SK-N-DZ (cell line): ENCODE results near the gene FAM186B. TPM values are rescaled to one million over a fixed set of nuclear protein-coding genes. Genes with fewer than 3 reads are reported as not detected.
"Not testable (repeated sequence)": the region's sequence is repeated elsewhere in the genome, so short reads cannot be mapped to it uniquely, and the experiment has no call there.

Experiments used
- DNase-seq: peaks from one replicate; pipeline ENCODE4 v3.0.0-alpha.2; 2015; ENCODE audit warnings: low spot score
- polyA plus RNA-seq, 2 experiments: library from polyadenylated mRNA; depleted of rRNA; stranded (reverse); fragments of >200 nt; gene quantifications; 2 replicates each; pipeline ENCODE4 v1.2.3, GENCODE V29; 2014

Gene FAM186B, protein sequence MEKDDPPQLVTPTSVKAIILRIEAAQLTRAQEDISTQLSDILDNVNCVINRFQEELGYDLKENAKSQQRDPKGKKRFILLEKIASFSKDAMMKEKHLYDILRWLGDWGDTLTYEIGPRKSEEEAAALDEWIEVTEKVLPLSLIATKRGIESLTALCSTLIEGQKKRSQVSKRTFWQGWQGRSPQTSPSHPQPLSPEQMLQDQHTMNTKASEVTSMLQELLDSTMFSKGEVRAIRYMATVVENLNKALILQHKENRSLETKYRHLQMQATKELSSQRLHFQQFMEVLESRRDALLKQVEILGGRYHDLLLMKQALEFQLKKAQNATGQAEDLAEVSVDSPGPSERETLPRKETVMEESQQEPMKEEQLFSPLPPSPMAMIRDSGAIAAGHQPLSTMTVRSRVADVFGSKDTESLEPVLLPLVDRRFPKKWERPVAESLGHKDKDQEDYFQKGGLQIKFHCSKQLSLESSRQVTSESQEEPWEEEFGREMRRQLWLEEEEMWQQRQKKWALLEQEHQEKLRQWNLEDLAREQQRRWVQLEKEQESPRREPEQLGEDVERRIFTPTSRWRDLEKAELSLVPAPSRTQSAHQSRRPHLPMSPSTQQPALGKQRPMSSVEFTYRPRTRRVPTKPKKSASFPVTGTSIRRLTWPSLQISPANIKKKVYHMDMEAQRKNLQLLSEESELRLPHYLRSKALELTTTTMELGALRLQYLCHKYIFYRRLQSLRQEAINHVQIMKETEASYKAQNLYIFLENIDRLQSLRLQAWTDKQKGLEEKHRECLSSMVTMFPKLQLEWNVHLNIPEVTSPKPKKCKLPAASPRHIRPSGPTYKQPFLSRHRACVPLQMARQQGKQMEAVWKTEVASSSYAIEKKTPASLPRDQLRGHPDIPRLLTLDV
- 0.10 and 0.48 TPM in 2 replicates for polyA plus RNA-seq (2014; cell fraction: cytosol; rRNA removed)
- polyA plus RNA-seq (2014; cell fraction: nucleus; rRNA removed): 0.25 TPM in 1 of 2 replicates, not detected in the other

DNA sequence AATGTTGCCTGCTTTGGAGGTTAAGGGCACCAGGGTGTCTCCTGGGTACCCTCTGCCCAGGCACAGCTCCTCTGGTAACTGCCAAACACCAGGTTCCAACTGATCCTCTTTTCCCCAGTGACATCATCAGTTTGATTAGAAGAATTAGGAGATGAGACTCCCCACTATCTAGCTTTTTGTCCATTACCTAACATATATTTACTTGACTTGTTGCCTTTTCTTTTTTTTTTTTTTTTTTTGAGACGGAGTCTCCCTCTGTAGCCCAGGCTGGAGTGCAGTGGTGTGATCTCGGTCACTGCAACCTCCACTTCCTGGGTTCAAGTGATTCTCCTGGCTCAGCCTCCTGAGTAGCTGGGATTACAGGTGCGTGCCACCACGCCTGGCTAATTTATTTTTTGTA lies at the start of gene FAM186B:
FAM186B (minus strand) TSS at position 101 of the 400 bp plus-strand sequence. CDS start 162 bp downstream, outside the sequence.
- DNase-seq: not testable (repeated sequence)

DNA sequence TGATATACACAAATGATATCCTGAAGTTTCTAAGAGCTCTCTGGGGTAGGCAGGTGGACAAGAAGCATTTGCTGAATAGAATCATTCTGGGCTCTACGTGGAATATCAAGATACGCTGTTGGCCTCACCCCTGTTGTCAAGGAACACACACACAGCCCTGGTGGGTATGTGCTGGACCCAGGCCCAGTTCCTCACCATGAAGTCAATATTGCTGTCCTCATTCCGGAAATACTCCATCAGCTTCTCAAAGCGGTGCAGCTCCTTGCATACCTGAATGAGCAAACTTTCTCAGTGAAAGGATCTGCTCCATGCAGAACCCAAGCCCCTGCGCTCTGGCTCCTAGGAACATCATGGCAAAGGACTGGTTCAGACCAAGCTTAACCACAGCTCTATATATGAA lies 49.3 kb upstream of the FAM186B start:
- no peak for DNase-seq

DNA sequence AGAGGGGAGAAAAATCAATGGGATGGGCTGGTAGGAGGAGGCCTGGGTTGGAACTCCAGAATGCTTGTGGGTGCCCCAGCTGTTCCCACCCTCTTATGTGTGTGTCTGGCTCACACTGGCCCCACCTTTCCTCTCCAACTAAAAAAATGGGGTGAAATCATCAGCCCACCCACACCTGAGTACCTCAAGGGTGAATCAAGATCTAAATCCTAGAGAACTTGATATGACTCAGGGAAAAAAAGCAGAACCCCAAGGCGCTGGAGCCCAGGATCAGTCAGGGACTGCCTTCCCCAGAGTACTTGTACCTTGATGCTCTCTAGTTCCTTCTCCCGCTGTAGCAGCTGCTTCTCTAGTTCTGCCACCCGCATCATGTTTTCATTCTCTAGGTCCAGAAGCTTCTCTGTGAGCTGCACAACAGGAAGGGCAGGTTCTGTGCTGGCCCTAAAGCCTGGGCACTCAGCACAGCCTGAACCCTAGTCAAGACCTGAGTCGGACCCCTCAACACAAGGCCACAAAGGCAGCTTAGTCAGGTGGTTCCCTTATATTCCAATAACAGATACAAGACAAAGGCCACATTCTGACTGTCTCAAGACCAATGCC lies 47.6 kb upstream of the FAM186B start:
- no peak for DNase-seq

DNA sequence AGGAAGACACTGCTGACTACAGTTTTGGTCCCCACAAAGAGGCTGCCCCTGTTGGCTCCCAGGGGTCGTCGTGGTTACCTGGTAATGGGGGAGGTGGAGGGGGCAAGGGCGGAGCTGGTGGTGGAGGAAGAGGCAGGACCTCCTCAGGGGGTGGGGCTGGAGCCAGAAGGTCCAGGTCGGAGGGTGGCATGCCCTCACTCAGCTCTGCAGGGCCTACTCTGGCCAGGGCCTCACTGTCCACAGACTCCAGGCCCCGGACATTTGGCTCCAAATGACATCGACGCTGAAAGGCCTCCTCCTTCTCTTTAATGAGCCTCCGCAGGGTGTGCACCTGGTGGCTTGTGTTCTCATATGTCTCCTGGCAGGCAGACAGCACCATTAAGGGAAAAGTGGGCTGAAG lies 46.4 kb upstream of the FAM186B start:
- DNase-seq: no peak

DNA sequence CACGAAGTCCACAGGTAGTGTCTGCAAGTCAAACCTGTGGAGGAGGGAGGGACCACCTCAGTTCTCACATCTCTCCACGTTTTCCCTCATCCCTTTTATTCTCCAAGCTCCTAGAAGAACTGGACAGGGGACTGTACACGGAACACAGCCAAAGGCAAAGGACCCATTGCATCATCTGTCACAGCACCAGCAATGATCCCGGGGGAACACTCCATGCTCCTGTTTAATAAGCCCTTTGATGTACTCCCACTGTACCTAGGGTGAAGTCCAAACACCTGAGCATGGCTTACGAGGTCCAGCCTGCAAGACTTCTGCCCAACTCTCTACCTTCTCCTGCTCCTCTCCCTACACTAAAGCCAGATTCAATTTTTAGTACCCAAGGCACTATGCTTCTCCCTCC lies 44.5 kb upstream of the FAM186B start:
- DNase-seq: no peak

DNA sequence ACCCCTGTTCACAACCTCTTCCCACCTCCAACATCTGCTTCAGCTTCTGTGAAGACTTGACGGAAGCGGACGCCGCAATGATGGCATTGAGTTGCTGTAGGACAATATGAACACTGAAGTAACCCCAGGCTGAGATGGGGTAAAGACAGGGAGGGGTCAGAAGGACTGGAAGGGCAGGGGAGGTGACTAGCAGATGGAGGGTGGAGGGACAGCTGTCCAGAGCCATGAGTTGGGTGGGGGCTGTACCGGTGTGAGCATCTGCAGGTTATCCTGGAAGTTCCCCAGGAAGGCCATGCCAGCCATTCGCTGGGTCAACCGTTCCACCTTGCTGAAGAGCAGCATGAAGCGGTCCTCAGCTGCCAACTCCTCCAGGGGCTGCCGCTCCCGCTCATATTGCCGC lies 44.0 kb upstream of the FAM186B start:
- no peak for DNase-seq

DNA sequence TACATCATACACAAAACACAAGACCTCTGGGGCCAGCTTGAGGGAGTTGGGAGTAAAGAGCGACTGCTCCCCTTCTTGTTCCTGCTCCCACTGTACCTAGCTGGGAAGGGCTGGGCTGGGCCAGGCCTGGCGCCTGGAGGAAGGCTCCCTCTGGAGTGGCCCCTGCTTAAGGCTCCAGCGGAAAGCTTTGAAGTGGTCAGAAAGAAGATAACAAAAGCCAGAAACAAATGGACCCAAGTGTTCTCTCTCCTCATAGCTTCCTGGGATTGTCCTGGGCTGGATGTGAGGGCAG lies 43.2 kb upstream of the FAM186B start:
- DNase-seq: no peak

DNA sequence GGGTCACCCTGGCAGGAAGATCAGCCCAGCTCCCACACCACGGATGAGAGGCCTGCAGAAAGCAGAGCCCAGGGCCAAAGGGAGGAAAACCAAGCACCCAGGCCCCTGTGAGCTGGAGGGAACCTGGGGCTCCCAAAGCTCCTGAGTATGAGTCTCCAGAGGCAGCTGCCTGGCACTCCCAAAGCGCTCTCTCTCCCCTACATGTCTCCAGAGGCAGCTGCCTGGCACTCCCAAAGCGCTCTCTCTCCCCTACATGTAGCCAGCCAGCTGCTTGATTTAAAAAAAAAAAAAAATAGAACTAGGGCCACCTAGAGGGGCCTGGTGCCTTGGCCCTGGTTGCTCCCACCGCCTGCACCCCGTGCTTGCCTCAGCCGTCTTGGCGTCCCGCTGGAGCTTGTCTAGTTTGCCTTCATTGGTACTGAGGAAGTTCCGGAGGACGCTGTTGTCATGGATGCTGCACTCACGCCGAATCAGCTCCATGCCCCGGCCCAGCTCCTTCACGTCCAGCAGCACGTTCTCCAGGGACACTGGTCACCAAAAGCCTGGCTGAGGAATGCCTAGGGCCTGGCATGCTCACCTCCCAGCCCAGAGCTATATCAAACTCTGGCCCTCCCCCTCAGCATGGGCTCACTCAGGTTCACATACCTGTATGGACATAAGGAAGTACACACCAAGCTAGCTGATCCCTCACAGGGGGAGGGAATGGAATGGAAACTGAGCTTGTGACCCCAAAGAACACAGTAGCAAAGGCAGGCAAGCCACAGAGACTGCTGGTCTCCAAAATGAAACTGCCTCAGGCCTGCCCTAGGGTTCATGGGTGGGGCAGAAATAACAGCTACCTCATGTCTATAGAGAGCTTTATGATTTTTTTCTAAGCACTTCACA lies 42.6 kb upstream of the FAM186B start:
- no peak for DNase-seq

DNA sequence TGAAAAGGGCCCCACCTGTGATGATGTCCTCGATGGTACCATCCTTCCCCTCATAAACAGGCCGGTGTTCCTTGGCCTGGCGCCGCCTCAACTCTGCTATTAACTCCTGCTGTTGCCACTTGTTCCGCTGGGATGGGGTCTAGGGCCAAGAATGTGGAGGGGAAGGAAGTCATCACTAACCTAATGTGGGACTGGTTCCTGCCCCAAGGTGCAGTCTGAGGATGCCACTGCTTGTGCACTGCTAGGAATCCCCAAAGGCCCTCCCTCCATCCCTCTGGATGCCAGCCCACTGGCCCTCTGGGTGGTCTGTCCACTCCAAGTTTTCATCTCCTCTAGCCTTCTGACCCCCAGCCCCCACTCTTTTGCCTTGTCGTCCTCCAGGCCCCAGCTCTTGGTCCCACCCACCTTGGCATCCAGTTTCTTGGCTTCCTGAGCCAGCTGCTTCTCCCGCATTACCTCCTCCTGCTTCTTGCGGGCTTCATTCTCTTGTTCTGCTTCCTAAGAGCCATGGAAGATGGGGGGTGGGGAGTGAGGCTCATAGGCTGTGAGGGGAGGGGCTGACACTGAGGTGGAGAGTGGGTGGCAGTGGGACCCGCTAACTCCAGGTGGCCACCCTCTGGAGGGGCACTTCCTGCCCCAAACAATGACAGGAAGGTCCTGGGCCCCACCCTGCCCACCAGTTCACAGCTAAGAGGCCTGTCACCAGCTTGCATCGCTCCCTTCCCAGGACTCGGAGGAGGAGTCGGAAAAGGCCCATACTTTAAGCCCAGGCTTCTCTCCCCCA lies 41.6 kb upstream of the FAM186B start:
- no peak for DNase-seq

DNA sequence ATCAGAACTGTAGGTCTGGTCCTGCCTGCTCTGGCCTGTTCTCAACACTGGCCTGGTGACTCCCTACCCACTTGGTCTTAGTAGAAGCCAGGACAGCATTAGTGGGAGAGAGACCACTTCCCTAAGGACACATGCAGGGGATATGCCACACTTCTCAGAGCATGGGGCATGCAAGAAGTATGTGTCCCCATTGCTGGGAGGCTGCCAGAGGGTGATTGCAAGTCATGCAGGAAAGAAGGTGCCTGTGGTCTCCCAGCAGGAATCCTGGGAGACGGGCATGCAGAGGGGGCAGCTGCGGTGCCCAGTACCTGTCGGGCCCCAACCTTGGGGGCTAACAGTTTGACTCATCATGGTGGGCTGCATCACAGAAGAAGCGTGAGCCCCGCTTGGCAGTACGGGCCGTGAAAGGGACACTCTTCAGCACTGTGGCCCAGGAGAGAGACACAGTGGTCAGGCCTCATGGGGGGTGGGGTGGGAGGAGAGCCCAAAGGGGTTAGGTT lies 40.9 kb upstream of the FAM186B start:
- DNase-seq: no peak

DNA sequence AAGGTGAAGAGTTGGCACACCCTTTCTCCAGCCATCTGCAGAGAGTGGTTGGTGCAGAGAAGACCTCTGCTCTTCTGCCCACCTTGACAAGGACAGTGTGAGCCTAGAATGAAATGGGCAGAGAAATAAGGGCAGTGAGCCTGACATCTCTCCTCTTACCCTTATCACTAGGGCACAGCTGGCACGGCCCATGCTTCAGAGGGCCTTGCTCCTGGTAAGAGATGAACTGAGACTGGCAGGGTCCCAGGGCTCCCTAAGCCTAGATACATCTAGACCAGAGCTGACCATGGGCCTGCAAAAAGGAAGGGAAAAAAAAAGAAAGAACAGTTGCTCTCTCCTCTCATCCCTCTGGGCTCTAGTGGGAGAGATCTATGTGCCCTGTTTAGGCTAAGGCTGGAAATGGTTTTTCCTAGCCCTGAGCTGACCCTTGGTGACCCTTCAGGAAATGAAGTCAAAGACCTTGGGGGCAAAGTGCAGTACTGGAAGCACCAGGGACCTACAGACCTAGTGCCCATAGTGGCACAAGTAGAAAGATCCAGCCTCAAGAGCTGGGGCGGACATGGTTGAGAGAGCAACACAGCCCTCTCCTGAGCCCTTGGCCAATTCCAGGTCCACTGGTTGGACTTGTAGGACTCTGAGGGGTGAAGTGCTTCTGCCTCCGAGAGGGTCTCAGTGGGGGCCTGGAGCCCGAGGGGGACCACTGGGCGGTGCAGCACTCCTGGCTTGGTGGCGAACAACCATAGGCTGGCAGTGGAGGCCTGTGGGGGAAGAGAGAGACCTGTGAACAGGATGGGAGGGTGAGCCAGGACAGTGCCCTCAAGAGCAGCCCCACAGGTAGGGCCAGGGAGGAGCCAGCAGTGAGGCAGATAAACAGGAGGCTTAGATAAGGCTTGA lies 40.0 kb upstream of the FAM186B start:
- DNase-seq: no peak

DNA sequence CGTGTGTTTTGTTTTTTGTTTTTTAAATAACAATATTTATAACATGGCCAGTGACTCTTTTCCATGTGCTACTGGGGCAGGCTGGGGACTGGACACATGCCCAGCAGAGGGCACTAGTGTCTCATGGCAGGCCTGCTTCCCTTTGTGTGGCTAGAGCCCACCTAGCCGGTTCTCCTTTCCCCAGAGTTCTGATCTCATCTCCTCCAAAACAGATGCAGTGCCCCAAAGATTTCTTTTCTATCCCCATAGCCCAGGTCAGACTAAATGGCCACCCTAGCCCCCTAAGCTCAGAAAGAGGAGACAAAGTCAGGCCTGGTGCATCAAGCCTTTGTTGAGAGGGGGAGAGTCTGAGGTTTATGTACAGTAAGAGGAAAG lies 39.2 kb upstream of the FAM186B start:
- peak; percentile 73 for DNase-seq

DNA sequence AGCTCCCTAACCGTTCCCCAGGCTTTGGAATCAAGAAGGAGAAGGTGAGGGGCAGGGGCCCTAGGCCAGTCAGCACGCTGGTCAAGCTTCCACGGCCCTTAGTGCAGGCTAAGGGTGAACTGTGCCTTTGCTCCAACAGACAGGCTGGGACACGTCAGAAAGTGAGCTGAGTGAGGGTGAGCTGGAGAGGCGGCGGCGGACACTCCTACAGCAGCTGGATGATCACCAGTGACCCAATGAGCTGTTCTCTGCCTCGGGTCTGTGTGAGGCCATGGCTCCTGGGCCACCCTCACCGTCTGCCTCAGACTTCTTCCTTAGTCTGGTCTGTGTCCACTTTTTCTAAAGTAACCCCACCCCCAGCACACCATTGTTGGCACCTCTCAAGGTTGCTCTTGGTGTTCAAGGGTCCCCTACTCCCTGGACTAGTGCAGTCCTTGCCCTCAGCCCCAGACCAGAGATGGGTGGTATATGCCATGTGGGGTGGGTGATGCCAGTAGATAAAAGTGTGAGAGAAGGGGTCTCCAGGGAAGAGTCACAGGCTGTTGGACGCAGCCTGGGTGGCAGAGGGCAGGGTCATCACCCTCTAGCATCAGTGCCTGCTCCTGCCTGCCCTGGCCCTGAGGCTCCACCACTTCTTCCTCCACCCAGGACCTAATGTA lies 38.7 kb upstream of the FAM186B start:
- DNase-seq: no peak

DNA sequence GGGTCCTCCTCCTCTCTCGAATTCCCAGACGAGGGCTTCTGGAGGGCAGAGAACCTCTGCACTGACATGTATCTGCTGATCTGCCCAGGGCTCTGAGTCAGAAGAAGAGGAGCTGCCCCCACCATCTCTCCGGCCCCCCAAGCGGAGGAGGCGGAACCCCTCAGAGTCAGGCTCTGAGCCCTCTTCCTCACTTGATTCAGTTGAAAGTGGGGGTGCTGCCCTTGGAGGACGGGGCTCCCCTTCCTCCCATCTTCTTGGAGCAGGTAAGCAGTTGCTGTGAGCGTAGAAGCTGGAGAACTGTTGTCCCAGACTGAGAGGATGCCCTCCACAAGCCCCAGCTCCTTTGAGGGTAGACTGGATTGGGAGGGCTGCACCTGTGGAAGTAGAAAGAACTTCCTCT lies 37.7 kb upstream of the FAM186B start:
- DNase-seq: no peak

DNA sequence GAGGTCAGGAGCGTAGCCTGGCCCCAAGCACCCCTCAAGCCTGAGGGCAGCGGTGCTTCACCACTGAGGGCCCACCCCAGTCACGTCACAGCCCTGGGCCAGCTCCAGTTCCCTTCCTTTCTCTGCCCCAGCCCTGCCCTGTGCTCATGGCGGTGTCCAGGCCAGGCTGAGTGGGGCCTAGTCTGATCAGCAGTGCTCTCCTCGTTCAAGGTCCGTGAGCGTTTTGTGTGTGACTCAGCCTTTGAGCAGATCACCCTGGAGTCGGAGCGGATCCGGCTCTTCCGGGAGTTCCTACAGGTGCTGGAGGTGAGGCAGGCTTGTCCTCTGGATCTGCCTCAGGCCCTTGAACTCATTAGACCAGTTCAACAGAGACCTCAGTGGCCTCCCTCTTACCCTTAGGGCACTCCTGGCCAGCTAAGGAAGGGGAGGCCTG lies 36.9 kb upstream of the FAM186B start:
- no peak for DNase-seq

DNA sequence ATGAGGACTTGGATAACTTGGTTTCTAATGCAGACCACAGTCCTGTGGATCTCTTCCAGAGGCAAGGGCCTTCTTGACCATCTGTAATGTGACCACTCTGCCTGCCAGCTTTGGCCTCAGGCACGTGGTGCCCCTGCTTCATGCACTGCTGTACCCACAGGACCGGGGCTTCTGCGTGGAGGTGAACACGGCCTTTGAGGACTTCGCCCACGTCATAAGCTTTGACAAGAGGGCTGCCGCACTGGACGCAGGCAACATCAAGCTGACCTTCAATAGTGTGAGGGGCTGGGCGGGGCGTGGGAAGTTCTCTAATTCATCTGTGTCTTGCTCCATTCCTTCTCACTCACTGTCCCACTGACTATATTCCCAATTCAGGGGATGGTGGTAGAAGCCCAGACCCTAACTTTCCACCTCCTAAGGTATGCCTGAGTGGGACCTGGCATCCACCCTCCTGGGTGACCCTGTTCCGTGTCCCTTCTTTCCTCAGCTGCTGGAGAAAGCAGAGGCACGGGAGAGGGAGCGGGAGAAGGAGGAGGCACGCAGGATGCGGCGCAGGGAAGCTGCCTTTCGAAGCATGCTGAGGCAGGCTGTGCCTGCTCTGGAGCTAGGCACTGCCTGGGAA lies 36.4 kb upstream of the FAM186B start:
- DNase-seq: no peak

DNA sequence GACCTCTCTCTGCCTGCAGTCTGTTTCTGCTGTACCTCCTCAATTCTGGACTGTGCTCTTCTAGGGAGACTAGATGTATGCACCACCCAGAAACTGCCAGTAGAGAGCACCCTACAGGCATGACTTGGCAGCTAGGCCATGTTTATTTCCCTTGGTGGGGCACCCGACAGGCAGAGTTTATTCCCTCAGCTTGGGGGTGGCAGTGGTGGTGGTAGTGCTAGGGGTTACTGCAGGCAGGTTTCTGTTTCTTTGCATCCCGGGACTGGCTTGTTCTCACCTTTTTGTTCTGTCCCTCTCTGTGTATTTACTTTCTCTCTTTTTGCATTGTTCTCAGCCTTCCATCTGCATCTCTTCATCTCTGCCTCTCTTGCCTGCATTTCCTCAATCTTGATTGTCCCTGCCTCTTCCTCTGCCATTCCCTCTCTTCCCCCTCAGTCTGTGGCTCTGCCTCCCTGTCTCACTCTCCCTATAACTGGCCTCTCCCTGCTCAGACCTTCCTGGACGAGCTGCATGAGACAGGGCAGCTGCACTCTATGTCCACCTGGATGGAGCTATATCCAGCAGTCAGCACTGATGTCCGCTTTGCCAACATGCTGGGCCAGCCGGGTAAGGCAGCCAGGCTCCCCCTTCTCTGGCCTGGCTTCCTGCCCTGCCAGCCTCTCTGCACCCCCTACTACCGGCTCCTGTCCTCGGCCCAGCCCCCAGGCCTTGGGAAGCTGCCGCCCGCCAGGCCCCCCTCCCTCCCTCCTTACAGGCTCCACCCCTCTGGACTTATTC lies 31.7 kb upstream of the FAM186B start:
- peak; percentile 80 for DNase-seq
